KMS-11 (cell line): Measurements from ENCODE around the gene TMPRSS4.
A peak's percentile ranks its signal among the peaks of the same experiment; 100 is the strongest.

Experiments
- H2AFZ ChIP-seq: fragments of 200-600 bp; sonication (generic); 2 replicates; pipeline ENCODE4 v1.6.1; 2016; ENCODE audit warnings: antibody characterized with exemption, mixed run types, low read depth
- H3K27ac ChIP-seq: fragments of 200-600 bp; sonication (generic); 2 replicates; pipeline ENCODE4 v1.6.1; 2016; ENCODE audit warnings: mild to moderate bottlenecking, mixed run types
- H3K27me3 ChIP-seq: fragments of 200-600 bp; sonication (generic); 2 replicates; pipeline ENCODE4 v1.6.1; 2017; ENCODE audit warnings: mild to moderate bottlenecking, low read depth, mixed run types, moderate library complexity; ENCODE audit not compliant: insufficient read depth
- H3K36me3 ChIP-seq: fragments of 200-600 bp; sonication (generic); 2 replicates; pipeline ENCODE4 v1.6.1; 2017; ENCODE audit warnings: mild to moderate bottlenecking, mixed run types; ENCODE audit not compliant: insufficient read depth
- H3K4me1 ChIP-seq: fragments of 200-600 bp; sonication (generic); 2 replicates; pipeline ENCODE4 v1.6.1; 2016; ENCODE audit warnings: mild to moderate bottlenecking, low read depth, mixed run types; ENCODE audit not compliant: poor library complexity, severe bottlenecking
- H3K4me2 ChIP-seq: fragments of 200-600 bp; sonication (generic); 2 replicates; pipeline ENCODE4 v1.7.0; 2016; ENCODE audit warnings: mild to moderate bottlenecking, mixed run types
- H3K4me3 ChIP-seq: fragments of 200-600 bp; sonication (generic); IDR thresholded peaks from 2 replicates; pipeline ENCODE4 v1.6.1; 2017; ENCODE audit warnings: low read depth, low read length, mixed read lengths; ENCODE audit not compliant: insufficient read depth
- H3K79me2 ChIP-seq: fragments of 200-600 bp; sonication (generic); 2 replicates; pipeline ENCODE4 v1.6.1; 2016; ENCODE audit warnings: low read depth, mixed run types; ENCODE audit not compliant: insufficient read depth
- H3K9ac ChIP-seq: fragments of 200-600 bp; sonication (generic); 2 replicates; pipeline ENCODE4 v1.6.1; 2016; ENCODE audit warnings: mild to moderate bottlenecking, mixed run types
- H4K20me1 ChIP-seq: fragments of 200-600 bp; sonication (generic); 2 replicates; pipeline ENCODE4 v1.6.1; 2016; ENCODE audit warnings: mild to moderate bottlenecking, mixed run types; ENCODE audit not compliant: insufficient read depth
- TF ChIP-seq, protein P1 (sequence below): fragments of 200-600 bp; sonication (generic); conservative IDR thresholded peaks from 2 replicates; pipeline ENCODE4 v1.6.1; 2017; ENCODE audit warnings: low read depth, mild to moderate bottlenecking, antibody characterized with exemption, low read length, moderate library complexity, mixed read lengths

TMPRSS4 gene

DNA sequence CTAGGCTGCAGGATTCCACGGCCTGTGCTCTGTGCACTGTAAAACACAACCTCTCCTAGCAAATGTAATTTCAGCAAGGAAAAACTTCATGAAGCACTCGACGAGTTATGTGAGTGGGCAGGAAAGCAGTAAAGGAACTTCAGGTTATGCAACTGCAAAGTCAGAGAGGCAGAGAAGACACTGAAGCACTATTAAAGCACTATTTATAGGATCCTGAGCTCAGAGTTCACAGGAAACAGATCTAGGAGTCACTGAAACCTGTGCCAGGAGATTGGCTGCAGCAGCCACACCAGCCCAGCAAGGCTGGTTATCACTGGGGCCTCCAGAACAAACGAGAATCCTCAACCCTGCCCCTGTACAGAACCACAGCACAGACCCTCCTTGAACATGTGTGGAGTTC, 7.4 kb downstream of the TMPRSS4 start:
- Histone ChIP-seq H2AFZ (no peak overlapping the region), H3K27ac (peak overlapping the region; percentile 30; the same call in 1 of the 2 replicates), H3K79me2 (no peaks in the 10 kb centered on the region), H3K36me3 (no peaks in the 10 kb centered on the region), H3K4me2 (peak overlapping the region; percentile 36; the same call in 1 of the 2 replicates), H3K4me1 (peaks cover 27% of the 10 kb centered on the region), H3K4me3 (no peak overlapping the region), H3K27me3 (no peaks in the 10 kb centered on the region), H3K9ac (no peak overlapping the region), H4K20me1 (no peaks in the 10 kb centered on the region)
- TF ChIP-seq, protein P1, sequence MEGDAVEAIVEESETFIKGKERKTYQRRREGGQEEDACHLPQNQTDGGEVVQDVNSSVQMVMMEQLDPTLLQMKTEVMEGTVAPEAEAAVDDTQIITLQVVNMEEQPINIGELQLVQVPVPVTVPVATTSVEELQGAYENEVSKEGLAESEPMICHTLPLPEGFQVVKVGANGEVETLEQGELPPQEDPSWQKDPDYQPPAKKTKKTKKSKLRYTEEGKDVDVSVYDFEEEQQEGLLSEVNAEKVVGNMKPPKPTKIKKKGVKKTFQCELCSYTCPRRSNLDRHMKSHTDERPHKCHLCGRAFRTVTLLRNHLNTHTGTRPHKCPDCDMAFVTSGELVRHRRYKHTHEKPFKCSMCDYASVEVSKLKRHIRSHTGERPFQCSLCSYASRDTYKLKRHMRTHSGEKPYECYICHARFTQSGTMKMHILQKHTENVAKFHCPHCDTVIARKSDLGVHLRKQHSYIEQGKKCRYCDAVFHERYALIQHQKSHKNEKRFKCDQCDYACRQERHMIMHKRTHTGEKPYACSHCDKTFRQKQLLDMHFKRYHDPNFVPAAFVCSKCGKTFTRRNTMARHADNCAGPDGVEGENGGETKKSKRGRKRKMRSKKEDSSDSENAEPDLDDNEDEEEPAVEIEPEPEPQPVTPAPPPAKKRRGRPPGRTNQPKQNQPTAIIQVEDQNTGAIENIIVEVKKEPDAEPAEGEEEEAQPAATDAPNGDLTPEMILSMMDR: no peak

DNA sequence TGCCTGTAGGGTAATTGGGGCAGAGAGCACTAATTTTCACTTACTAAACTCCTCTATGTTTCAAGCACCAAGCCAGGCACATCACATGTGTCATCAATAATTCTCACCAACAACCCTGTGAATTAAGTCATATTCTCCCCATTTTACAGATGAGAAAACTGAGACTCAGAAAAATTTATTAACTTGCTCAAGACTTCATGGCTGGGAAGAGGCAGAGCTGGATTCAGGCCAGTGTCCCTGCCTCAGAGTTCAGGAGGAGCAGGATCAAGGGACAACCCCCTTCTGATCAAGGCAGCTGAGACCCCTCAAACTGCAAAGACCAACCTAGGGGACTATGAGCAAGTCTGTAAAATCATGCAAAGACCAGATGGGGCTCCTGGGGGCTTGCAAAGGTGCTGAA, 7.8 kb downstream of the TMPRSS4 start:
- peaks cover 27% of the 10 kb centered on the region for H3K4me1 ChIP-seq
- TF ChIP-seq, protein P1: no peak
- no peaks in the 10 kb centered on the region for H4K20me1 ChIP-seq
- H3K27me3 ChIP-seq: no peaks in the 10 kb centered on the region
- no peaks in the 10 kb centered on the region for H3K79me2 ChIP-seq
- no peak overlapping the region for H3K4me3 ChIP-seq
- H3K27ac ChIP-seq: no peak overlapping the region
- no peak overlapping the region for H2AFZ ChIP-seq
- no peaks in the 10 kb centered on the region for H3K36me3 ChIP-seq
- no peak overlapping the region for H3K4me2 ChIP-seq
- H3K9ac ChIP-seq: no peak overlapping the region

DNA sequence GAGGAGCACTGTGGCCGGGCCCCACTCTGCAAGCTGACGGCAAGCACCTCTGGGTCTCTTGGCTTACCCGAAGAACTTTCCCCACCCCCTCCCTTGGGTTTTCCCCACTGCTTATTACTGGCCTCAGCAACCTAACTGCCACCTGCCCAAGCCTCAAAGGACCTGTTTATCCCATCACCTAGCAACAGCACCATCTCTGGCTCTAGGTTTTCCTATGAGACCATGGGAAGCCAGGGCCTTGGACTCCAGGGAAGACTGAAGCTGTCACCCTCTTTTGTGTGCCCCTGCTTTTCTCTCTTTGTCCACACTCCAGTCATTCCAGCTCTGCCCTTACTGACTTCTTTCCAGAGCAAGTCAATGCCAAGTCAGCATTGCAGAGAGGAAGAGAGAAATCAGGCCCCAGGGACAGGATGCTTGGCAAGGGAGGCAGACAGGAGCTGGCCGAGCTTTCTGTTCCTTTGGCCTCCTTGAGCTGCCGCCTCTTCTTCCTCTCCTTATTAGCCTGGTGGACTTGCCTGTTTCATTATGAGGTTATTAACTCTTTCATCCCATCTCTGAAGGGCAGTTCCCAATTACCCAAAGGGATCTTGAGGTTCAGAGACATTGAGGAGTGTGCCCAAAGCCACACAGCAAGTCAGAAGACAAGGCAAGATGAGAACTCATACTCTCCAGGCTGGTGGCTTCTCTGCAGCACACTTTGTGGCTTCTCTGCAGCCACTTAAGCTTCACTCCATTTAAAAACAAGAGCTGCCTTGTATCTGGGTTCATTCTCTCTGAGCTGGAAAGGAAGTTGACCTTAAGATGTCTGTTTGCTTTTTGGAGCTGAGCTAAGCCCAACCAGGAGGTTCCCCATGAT, 10.3 kb downstream of the TMPRSS4 start, which contains the start of gene SMIM35:
Gene SMIM35, minus strand, starts transcription at position 51 of the 856 bp plus-strand sequence. CDS start 206 bp downstream, outside the sequence.
- TF ChIP-seq, protein P1: no peak
- Histone ChIP-seq H4K20me1 (no peaks in the 10 kb centered on the region), H3K4me1 (peaks cover 27% of the 10 kb centered on the region), H3K27ac (peak within 1 kb of the TSS; percentile 76), H3K4me3 (no peak within 1 kb of the TSS), H3K36me3 (no peaks in the 10 kb centered on the region), H3K79me2 (no peaks in the 10 kb centered on the region), H3K9ac (peak within 1 kb of the TSS; percentile 51; the same call in 1 of the 2 replicates), H3K27me3 (no peaks in the 10 kb centered on the region), H2AFZ (no peak within 1 kb of the TSS; the same call in 1 of the 2 replicates), H3K4me2 (peak within 1 kb of the TSS; percentile 33; the same call in 1 of the 2 replicates)

DNA sequence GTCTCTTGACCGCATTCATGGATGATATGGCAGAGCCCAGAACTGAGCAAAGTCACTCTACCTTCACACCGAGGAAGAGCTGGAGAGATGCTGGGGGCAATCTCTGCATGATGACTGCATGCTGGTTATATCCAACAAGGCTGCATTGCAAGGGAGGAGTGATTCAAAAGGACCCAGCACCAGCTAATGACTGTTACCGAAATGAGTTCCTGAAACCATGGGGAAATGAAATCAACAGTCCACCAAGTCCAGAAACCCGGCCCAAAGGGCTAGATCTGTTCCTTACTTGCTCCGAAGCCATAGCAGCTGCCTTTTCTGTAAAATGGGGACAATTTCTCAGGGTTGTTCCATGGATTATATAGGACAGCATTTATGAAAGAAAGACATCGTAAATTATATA, 11.1 kb downstream of the TMPRSS4 start:
- TF ChIP-seq, protein P1: no peak
- peak overlapping the region; percentile 76; the same call in 1 of the 2 replicates for H3K27ac ChIP-seq
- no peak overlapping the region for H3K9ac ChIP-seq
- H3K4me1 ChIP-seq: peaks cover 27% of the 10 kb centered on the region
- no peaks in the 10 kb centered on the region for H4K20me1 ChIP-seq
- H3K79me2 ChIP-seq: no peaks in the 10 kb centered on the region
- no peak overlapping the region for H2AFZ ChIP-seq
- no peaks in the 10 kb centered on the region for H3K36me3 ChIP-seq
- H3K4me2 ChIP-seq: no peak overlapping the region
- H3K27me3 ChIP-seq: no peaks in the 10 kb centered on the region
- H3K4me3 ChIP-seq: no peak overlapping the region
